Measurements from ENCODE around the gene PLCG1. TPM values are rescaled to one million over a fixed set of nuclear protein-coding genes. Genes with fewer than 3 reads are reported as not detected.

The PLCG1 gene
- total and polyA plus RNA-seq, 2 of the 8 experiments (the other 6 are each of a cell fraction or from before 2014, with no cell fraction given): 103 to 154 TPM

DNA sequence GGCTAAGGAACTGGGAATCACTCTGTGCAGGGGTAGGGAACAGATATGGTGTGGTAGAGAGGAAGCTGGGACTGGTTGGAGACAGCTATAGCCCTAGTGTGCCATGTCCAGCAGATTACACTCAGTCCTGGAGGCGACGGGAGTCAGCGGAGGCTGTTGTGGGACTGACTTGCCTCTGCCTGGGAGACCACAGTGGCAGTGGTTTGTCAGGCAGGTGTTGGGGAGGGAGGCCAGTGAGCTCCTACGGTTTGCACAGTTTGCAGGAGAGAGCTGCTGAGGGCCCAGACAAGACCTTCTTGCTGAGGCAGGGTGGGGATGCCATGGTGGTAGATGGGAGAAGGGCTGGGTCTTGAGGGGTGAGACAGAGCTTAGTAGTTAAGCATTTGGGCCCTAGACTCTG lies 4.9 kb downstream of the PLCG1 start:
- CTCF ChIA-PET (ENCODE audit: partially characterized antibody): interaction anchor here (0.7 to 2.9 kb wide), 7 partner anchors 10 to 179 kb away, joined by 3 to 12 read pairs (median 4); no protein-coding TSS in a partner anchor
- Histone ChIP-seq H3K4me1 (replicated peaks in 1 of 4; ENCODE audit: control insufficient read depth in 3 of 4, insufficient read depth in 4 of 4, low read length in 3 of 4) (peaks cover 14 to 40% (median 27%) of the 10 kb centered on the region in 4 experiments), H4K20me1 (replicated peaks in 1 of 2; ENCODE audit: control insufficient read depth in 1 of 2, insufficient read depth in 2 of 2, low read length in 2 of 2) (peaks cover 41 to 70% of the 10 kb centered on the region in 2 experiments)

More for the DNA sequence above, 4.9 kb downstream of the PLCG1 start:
- Histone ChIP-seq H3K4me2 (ENCODE audit: insufficient read depth in 1 of 2, low read depth in 2 of 2, low read length in 2 of 2) (no peak overlapping the region), H4K8ac (ENCODE audit: extremely low read depth, insufficient read depth, low read length) (no peak overlapping the region), H3K23me2 (ENCODE audit: low read depth, low read length) (peaks cover 6% of the 10 kb centered on the region; the same call in 1 of the 2 replicates), H2BK120ac (replicated peaks; ENCODE audit: low read depth, low read length) (no peak overlapping the region), H2BK15ac (ENCODE audit: low read length) (no peak overlapping the region), H3K27ac (ENCODE audit: low read depth, low read length) (no peak overlapping the region), H3K27me3 (replicated peaks in 1 of 4; ENCODE audit: control insufficient read depth in 3 of 4, extremely low read depth in 1 of 4, insufficient read depth in 3 of 4, low read length in 3 of 4) (no peaks in the 10 kb centered on the region), H3K36me3 (ENCODE audit: control insufficient read depth in 2 of 4, insufficient read depth in 4 of 4, low read length in 3 of 4) (peaks cover 0 to 4% (median 0%) of the 10 kb centered on the region in 4 experiments; a peak in 1 of 8 replicates), H3K56ac (replicated peaks; ENCODE audit: insufficient read length, low read depth, low read length) (no peak overlapping the region), H3K79me1 (ENCODE audit: low read depth, low read length) (peaks cover 39% of the 10 kb centered on the region), H4K5ac (ENCODE audit: insufficient read length, low read depth, low read length) (no peak overlapping the region), H2AK5ac (ENCODE audit: low read depth, low read length) (no peak overlapping the region; the same call in 1 of the 2 replicates), H3K23ac (ENCODE audit: insufficient read length) (no peak overlapping the region), H2BK12ac (ENCODE audit: low read depth, low read length) (no peak overlapping the region), H2AFZ (ENCODE audit: low read length) (no peak overlapping the region), H3K9ac (replicated peaks in 1 of 4; ENCODE audit: extremely low read depth in 1 of 4, low read depth in 3 of 4, low read length in 3 of 4) (no peak overlapping the region), H3K9me3 (ENCODE audit: insufficient read depth in 2 of 2, low read depth in 1 of 2, low read length in 1 of 2) (no peaks in the 10 kb centered on the region), H4K91ac (replicated peaks; ENCODE audit: insufficient read length, low read length) (no peak overlapping the region), H2BK20ac (ENCODE audit: low read length) (no peak overlapping the region), H3K79me2 (ENCODE audit: control insufficient read depth in 1 of 2, insufficient read depth in 2 of 2, low read length in 2 of 2) (peaks cover 89 to 94% of the 10 kb centered on the region in 2 experiments), H3K4me3 (ENCODE audit: extremely low read depth in 1 of 4, insufficient read depth in 2 of 4, low read depth in 3 of 4, low read length in 4 of 4) (no peak overlapping the region), H3K14ac (ENCODE audit: insufficient read length) (no peak overlapping the region), H2BK5ac (ENCODE audit: low read depth, low read length) (no peak overlapping the region), H3K4ac (replicated peaks; ENCODE audit: insufficient read length, low read depth, low read length) (no peak overlapping the region), H3K18ac (ENCODE audit: extremely low read depth, low read length) (no peak overlapping the region)
- 82% methylated on average over 4 of the region's 4 CpGs; no CpG with 5 or more reads in 1 of the 2 experiments for WGBS, 2 experiments (ENCODE audit: extremely low coverage in 1 of 2, insufficient coverage in 1 of 2, insufficient read length in 1 of 2, insufficient replicate concordance in 2 of 2, low coverage in 1 of 2, low lambda C conversion rate in 2 of 2, missing lambda C conversion rate in 1 of 2)
- no peak for TF ChIP-seq JUN (IDR thresholded peaks at IDR 0.05; ENCODE audit: low read depth, low read length)
- TF ChIP-seq, protein P1, sequence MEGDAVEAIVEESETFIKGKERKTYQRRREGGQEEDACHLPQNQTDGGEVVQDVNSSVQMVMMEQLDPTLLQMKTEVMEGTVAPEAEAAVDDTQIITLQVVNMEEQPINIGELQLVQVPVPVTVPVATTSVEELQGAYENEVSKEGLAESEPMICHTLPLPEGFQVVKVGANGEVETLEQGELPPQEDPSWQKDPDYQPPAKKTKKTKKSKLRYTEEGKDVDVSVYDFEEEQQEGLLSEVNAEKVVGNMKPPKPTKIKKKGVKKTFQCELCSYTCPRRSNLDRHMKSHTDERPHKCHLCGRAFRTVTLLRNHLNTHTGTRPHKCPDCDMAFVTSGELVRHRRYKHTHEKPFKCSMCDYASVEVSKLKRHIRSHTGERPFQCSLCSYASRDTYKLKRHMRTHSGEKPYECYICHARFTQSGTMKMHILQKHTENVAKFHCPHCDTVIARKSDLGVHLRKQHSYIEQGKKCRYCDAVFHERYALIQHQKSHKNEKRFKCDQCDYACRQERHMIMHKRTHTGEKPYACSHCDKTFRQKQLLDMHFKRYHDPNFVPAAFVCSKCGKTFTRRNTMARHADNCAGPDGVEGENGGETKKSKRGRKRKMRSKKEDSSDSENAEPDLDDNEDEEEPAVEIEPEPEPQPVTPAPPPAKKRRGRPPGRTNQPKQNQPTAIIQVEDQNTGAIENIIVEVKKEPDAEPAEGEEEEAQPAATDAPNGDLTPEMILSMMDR (IDR thresholded peaks at IDR 0.05; ENCODE audit: control extremely low read depth in 1 of 3, insufficient read depth in 1 of 3, low read depth in 1 of 3, low read length in 3 of 3): no peak
- TF ChIP-seq POLR2A (IDR thresholded peaks at IDR 0.05; ENCODE audit: control extremely low read depth in 1 of 2, low read depth in 2 of 2, low read length in 2 of 2): no peak
- no peak for TF ChIP-seq GTF2F1 (IDR thresholded peaks at IDR 0.05; ENCODE audit: borderline replicate concordance, low read depth, low read length)
- no peak for TF ChIP-seq YY1 (IDR thresholded peaks at IDR 0.05; ENCODE audit: low read depth, low read length)
- TF ChIP-seq POLR2AphosphoS5 (IDR thresholded peaks at IDR 0.05; ENCODE audit: low read depth, low read length): no peak
- TF ChIP-seq SAP30 (IDR thresholded peaks at IDR 0.05; ENCODE audit: insufficient read depth, insufficient replicate concordance, low read length): no peak
- TF ChIP-seq NRF1 (IDR thresholded peaks at IDR 0.05; ENCODE audit: low read depth, low read length): no peak
- no peak for TF ChIP-seq BRCA1 (IDR thresholded peaks at IDR 0.05; ENCODE audit: low read depth, low read length)
- TF ChIP-seq ASH2L (IDR thresholded peaks at IDR 0.05; ENCODE audit: low read length): no peak
- no peak for TF ChIP-seq KDM1A (IDR thresholded peaks at IDR 0.05; ENCODE audit: borderline replicate concordance, low read length)
- no peak for TF ChIP-seq CHD1 (IDR thresholded peaks at IDR 0.05; ENCODE audit: low read depth, low read length)
- no peak for TF ChIP-seq TAF1 (IDR thresholded peaks at IDR 0.05; ENCODE audit: low read depth, low read length)
- DNase-seq (ENCODE audit: low read depth in 1 of 2, low spot score in 2 of 2) (no peak), FAIRE-seq (no peak)
- POLR2A ChIA-PET (ENCODE audit: partially characterized antibody): interaction anchor here (0.6 to 3.1 kb wide), 6 partner anchors 8 to 366 kb away, joined by 3 to 14 read pairs (median 7); no protein-coding TSS in a partner anchor
